Aorta (tissue), 5 donors: ENCODE results near the gene NFATC2. TPM values are rescaled to one million over a fixed set of nuclear protein-coding genes. Genes with fewer than 3 reads are reported as not detected.
"Not testable (repeated sequence)": the region's sequence is repeated elsewhere in the genome, so short reads cannot be mapped to it uniquely, and the experiment has no call there.

ENCODE experiments used
- ATAC-seq: fragments of 200-7000 bp; cut with Tn5 transposase; one replicate; pipeline ENCODE4 v1.9.1; 2022; ENCODE audit warnings: moderate library complexity; ENCODE audit not compliant: low FRiP score
- DNase-seq, 2 donors: peaks; one replicate each; pipeline ENCODE4 v3.0.0-alpha.2; 2020
- H3K27ac ChIP-seq, 2 donors: one replicate each; pipeline ENCODE4 v1.5.1; 2013; ENCODE audit warnings: low read length in 2 of 2, mild to moderate bottlenecking in 2 of 2, moderate library complexity in 2 of 2, control low read depth in 1 of 2, inconsistent platforms in 1 of 2, low read depth in 1 of 2
- H3K27me3 ChIP-seq, 2 donors: one replicate each; pipeline ENCODE4 v1.6.1; 2013; ENCODE audit warnings: control low read depth in 1 of 2, low read length in 1 of 2, mild to moderate bottlenecking in 1 of 2, moderate library complexity in 1 of 2; ENCODE audit not compliant: insufficient read depth in 2 of 2, control insufficient read depth in 1 of 2
- H3K36me3 ChIP-seq, 2 donors: one replicate each; pipeline ENCODE4 v1.6.1; 2013; ENCODE audit warnings: control low read depth in 1 of 2, low read length in 1 of 2, mild to moderate bottlenecking in 1 of 2; ENCODE audit not compliant: insufficient read depth in 2 of 2, control insufficient read depth in 1 of 2
- H3K4me1 ChIP-seq, 2 donors: one replicate each; pipeline ENCODE4 v1.6.1; 2013; ENCODE audit warnings: low read length in 2 of 2, control low read depth in 1 of 2, mild to moderate bottlenecking in 1 of 2, moderate library complexity in 1 of 2; ENCODE audit not compliant: insufficient read depth in 2 of 2, control insufficient read depth in 1 of 2
- H3K4me3 ChIP-seq, 2 donors: one replicate each; pipeline ENCODE4 v1.5.1; 2013; ENCODE audit warnings: low read length in 2 of 2, control low read depth in 1 of 2, mild to moderate bottlenecking in 1 of 2
- H3K9me3 ChIP-seq: one replicate; pipeline ENCODE4 v1.6.1; 2013; ENCODE audit warnings: mild to moderate bottlenecking, low read length; ENCODE audit not compliant: control insufficient read depth
- WGBS, 2 donors: extraction: QIAGEN DNeasy Blood & Tissue Kit; methylation state at CpG; one replicate each; pipeline ENCODE4 v1.1.7; 2013; 5-methylcytosine and 5-hydroxymethylcytosine counted together
- intact Hi-C, 2 donors: fragments of 100-400 bp; cut with DNase I; formaldehyde crosslinking; loops; one replicate each; pipeline versions ENCODE4 v1.14.2 to v1.15.0; 2022
- polyA plus RNA-seq, 2 donors: library from polyadenylated mRNA; stranded (reverse); fragments of 200-250 nt; gene quantifications; one replicate each; pipeline ENCODE4 v1.2.3, GENCODE V29; 2013
- total RNA-seq, 2 donors: library from RNA; stranded (reverse); fragmentation: NEBNext Ultra II Directional; extraction: Animal tissue kit (Norgen Biotek cat#: 25700); gene quantifications; one replicate each; pipeline ENCODE4 v1.2.1, GENCODE V29; 2021
- donor health status: healthy with polysubstance abuse.
- donor health status: Bipolar disorder and iron deficiency.
- donor health status: DM: no; HTN: no; CAD: no.
- donor health status: DM: no; HTN: no; CAD: no.
- donor health status: DM: yes; HTN: yes; CAD: no.

NFATC2 gene
- total and polyA plus RNA-seq, 4 donors: 1.7 to 13.0 (median 7.4) TPM

- no peaks in the 10 kb centered on the region for H3K36me3 ChIP-seq
- H3K27me3 ChIP-seq: no peaks in the 10 kb centered on the region
- H3K27ac ChIP-seq: no peak overlapping the region
- peak; percentile 84 for ATAC-seq
- no peak overlapping the region for H3K4me3 ChIP-seq
- DNase-seq: peak; percentile 77 to 88
- intact Hi-C loops: no loop called here
- H3K4me1 ChIP-seq: no peaks in the 10 kb centered on the region
- no peaks in the 10 kb centered on the region for H3K9me3 ChIP-seq
- 56 to 57% methylated on average over 12 of the region's 12 CpGs for WGBS, 2 donors
Observed at GRCh38 chr20:51462566-51463276, 79.8 kb downstream of the NFATC2 start.

- H3K27me3 ChIP-seq, ATAC-seq, H3K4me3 ChIP-seq, H3K9me3 ChIP-seq, intact Hi-C loops, H3K36me3 ChIP-seq, H3K4me1 ChIP-seq, DNase-seq, H3K27ac ChIP-seq: not testable (repeated sequence)
- WGBS, 2 donors: 96 to 99% methylated on average over 5 of the region's 5 CpGs
Observed at GRCh38 chr20:51461846-51462245, 80.7 kb downstream of the NFATC2 start.

- no peak for DNase-seq
- no peak overlapping the region for H3K4me3 ChIP-seq
- no peak for ATAC-seq
- WGBS, 2 donors: 96 to 98% methylated on average over 8 of the region's 8 CpGs
- H3K4me1 ChIP-seq: no peaks in the 10 kb centered on the region
- no peaks in the 10 kb centered on the region for H3K27me3 ChIP-seq
- no peak overlapping the region for H3K27ac ChIP-seq
- H3K9me3 ChIP-seq: no peaks in the 10 kb centered on the region
- H3K36me3 ChIP-seq: no peaks in the 10 kb centered on the region
- intact Hi-C loops: no loop called here
Observed at GRCh38 chr20:51461306-51461705, 81.2 kb downstream of the NFATC2 start.

GRCh38 chr20:51460569-51461265, 81.8 kb downstream of the NFATC2 start:
- H3K27me3 ChIP-seq: no peaks in the 10 kb centered on the region
- no peaks in the 10 kb centered on the region for H3K9me3 ChIP-seq
- 84 to 88% methylated on average over 13 of the region's 13 CpGs for WGBS, 2 donors
- intact Hi-C loops: no loop called here
- ATAC-seq (no peak), DNase-seq (no peak)
- H3K36me3 ChIP-seq: no peaks in the 10 kb centered on the region
- no peak overlapping the region for H3K4me3 ChIP-seq
- H3K4me1 ChIP-seq: no peaks in the 10 kb centered on the region
- H3K27ac ChIP-seq: no peak overlapping the region

- Histone ChIP-seq H3K4me3 (no peak overlapping the region), H3K36me3 (no peaks in the 10 kb centered on the region), H3K9me3 (no peaks in the 10 kb centered on the region), H3K27me3 (no peaks in the 10 kb centered on the region), H3K4me1 (no peaks in the 10 kb centered on the region), H3K27ac (no peak overlapping the region)
- intact Hi-C loops: no loop called here
- ATAC-seq (no peak), DNase-seq (no peak)
- WGBS, 2 donors: 96 to 97% methylated on average over 3 of the region's 3 CpGs
Observed at GRCh38 chr20:51460163-51460562, 82.4 kb downstream of the NFATC2 start.

- no peaks in the 10 kb centered on the region for H3K9me3 ChIP-seq
- intact Hi-C loops: loop anchor here in 1 of 2 donors (10.0 kb wide), 1 partner anchor 106 kb away; no protein-coding TSS in a partner anchor
- H3K4me3 ChIP-seq: no peak overlapping the region
- no peaks in the 10 kb centered on the region for H3K27me3 ChIP-seq
- DNase-seq: no peak
- 94 to 98% methylated on average over 13 of the region's 13 CpGs for WGBS, 2 donors
- H3K4me1 ChIP-seq: no peaks in the 10 kb centered on the region
- no peak overlapping the region for H3K27ac ChIP-seq
- H3K36me3 ChIP-seq: no peaks in the 10 kb centered on the region
- ATAC-seq: no peak
Observed at GRCh38 chr20:51458751-51459439, 83.6 kb downstream of the NFATC2 start.

GRCh38 chr20:51457533-51457932, 85.0 kb downstream of the NFATC2 start:
- Histone ChIP-seq H3K4me1 (no peaks in the 10 kb centered on the region), H3K36me3 (no peaks in the 10 kb centered on the region), H3K9me3 (no peaks in the 10 kb centered on the region), H3K4me3 (no peak overlapping the region), H3K27ac (no peak overlapping the region), H3K27me3 (no peaks in the 10 kb centered on the region)
- intact Hi-C loops: loop anchor here in 1 of 2 donors (10.0 kb wide), 1 partner anchor 107 kb away; no protein-coding TSS in a partner anchor
- ATAC-seq (no peak), DNase-seq (no peak)
- WGBS, 2 donors: 75 to 87% methylated on average over 3 of the region's 3 CpGs

- H3K27me3 ChIP-seq: no peaks in the 10 kb centered on the region
- H3K27ac ChIP-seq: peak overlapping the region in 1 of 2 donors; percentile 86
- no peaks in the 10 kb centered on the region for H3K9me3 ChIP-seq
- no peaks in the 10 kb centered on the region for H3K36me3 ChIP-seq
- DNase-seq (peak; percentile 97 to 98), ATAC-seq (peak; percentile 98)
- no peaks in the 10 kb centered on the region for H3K4me1 ChIP-seq
- WGBS, 2 donors: 27 to 28% methylated on average over 24 of the region's 24 CpGs
- intact Hi-C loops: loop anchor here in 1 of 2 donors (10.0 kb wide), 1 partner anchor 108 kb away; no protein-coding TSS in a partner anchor
- no peak overlapping the region for H3K4me3 ChIP-seq
Observed at GRCh38 chr20:51456511-51457509, 85.7 kb downstream of the NFATC2 start.
